HG03025 (cell line): ENCODE data around the gene PRADC1.

ENCODE experiments used
- ATAC-seq: cut with Tn5 transposase; IDR thresholded peaks from one replicate; pipeline ENCODE4 v1.9.1; 2021; ENCODE audit warnings: mild to moderate bottlenecking, moderate library complexity; ENCODE audit not compliant: unreplicated experiment, low FRiP score

The PRADC1 gene

DNA sequence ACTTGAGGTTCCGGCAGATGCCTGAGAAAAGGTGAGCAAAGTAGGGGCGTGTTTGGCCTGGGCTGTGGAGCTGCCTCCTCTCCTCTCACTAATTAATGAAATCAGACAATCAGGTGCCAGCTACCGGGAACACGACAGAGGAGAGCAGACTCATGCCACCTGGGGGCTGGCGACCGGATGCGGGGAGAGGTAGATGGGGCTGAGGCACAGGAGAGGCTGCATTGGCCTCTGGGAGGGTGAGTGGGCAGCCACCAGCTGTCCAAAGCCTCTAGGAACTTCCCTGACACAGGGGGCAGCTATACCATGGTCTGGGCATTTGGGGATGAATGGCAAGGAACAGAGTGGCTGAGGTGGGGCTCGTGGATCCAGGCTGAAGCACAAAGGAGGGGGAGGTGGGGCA is 26.2 kb upstream of the PRADC1 start:
- ATAC-seq = no peak

DNA sequence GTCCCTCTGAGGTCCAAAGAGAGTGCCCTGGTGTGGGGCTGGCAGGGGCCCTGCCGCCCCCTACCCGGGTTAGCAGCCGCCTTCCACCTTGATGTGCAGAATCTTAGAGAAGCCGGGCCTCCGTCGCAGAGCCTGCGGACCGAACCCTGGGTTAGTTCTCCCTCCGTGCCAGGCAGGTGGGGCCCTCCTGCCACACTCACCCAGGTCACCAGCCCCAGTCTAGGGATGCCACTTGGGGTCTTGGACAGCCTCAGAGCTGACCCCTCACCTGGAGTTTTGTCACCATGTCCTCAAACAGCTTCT is 25.8 kb upstream of the PRADC1 start:
- no peak for ATAC-seq

DNA sequence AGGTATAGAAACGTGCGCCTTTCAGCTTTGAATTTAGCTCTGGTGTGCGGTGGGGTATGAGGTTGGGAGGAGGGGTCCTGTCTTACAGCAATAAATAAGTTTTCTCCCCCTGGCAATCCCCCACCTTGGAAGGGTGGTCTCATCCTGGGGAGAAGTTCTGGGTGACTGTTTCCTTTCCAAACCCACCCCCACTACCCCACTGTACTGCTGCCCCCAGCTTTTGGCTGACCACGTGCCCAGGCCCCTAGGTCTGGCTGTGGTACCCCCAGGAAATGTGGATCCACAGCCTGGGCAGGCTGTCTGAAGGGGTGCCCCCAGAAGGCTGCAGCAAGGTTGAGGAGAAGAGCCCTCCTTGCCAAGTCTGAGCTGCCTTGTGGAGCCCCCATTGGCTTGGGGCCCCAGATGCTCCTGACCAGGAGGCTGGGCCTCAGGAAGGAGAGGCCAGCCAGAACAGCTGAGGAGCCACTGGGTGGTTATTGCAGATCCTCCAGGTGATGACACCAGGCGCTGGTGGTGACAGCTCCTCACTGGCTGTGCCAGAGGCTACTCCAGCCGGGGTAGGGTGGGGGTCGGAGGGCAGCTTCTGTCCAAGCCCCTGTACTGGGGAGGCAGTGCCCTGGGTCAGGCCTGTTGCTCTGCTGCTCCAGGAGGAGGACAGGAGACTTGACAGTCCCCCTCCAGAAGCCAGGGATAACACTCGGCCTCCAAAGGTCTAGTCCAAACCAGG is 25.3 kb upstream of the PRADC1 start:
- ATAC-seq = no peak

GRCh38 chr2:73257425-73258125 is 24.5 kb upstream of the PRADC1 start:
- ATAC-seq = no peak

DNA sequence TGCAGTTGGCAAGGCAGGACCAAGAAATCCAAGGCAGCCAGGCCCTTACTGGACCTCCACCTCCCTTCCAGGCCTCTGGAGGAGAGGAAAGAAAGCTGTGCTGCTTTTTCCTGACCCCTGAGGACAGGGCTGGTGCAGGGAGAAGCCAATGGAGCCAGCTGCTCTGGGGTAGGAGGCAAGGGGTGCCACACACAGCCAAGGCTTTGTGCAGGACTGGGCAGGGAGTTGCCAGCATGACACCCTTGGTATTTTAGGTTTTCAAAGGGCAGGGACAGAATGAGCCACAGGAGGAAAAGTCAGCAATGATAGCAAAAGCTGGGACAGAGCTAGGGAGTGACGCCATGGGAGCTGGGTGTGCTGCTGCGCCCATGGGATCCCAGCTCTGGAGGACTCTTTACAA is 24.0 kb upstream of the PRADC1 start:
- ATAC-seq = no peak

DNA sequence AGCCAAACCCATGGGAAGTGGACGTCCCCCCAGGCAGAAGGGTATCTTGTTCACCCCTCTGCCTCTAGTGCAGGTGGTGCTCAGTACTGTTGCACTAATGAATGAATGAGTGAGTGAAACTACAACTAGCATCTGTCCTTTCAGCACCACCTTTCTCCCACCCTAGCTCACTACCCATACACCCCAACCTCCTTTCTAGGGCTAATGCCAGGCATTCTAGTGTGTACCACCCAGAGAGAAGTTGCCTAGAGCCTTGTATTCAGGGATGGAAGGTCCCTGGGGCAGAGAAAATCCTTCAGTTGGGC is 23.5 kb upstream of the PRADC1 start:
- ATAC-seq = no peak

DNA sequence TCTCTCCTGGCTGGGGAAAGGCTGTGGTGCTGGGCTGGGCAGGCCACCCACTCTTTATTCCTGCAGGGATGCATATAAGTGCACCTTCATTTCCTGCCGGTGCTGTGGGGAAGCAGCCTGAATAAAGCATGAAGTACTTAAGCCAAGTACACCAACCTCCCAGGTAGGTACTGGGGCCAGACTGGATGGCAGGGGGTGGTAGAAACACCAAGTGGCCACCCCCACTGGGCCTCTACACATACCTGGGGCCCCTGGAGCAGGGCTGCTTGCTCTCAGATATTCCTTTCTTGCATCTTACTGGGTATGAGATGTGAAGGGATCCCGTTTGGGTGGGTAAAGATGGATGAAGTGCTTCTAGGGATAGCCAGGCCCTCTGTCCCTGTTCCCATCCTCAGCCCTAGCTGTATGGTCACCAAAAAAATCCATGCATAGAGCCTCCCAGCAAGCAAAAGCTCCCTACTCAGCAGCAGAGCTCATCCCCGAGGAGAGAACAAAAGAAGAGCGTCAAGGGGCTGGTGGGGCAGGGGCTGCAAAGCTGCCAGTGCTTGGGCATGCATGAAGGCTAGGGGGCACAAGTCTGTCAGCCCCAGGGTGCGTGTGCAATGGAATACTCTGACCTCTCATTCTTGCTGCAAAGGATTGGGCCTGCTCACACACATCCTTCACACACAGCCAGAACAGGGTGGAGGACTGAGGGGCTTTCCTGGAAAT is 23.0 kb upstream of the PRADC1 start:
- ATAC-seq = no peak

- no peak for ATAC-seq
Observed at GRCh38 chr2:73255007-73255644, 22.1 kb upstream of the PRADC1 start.

DNA sequence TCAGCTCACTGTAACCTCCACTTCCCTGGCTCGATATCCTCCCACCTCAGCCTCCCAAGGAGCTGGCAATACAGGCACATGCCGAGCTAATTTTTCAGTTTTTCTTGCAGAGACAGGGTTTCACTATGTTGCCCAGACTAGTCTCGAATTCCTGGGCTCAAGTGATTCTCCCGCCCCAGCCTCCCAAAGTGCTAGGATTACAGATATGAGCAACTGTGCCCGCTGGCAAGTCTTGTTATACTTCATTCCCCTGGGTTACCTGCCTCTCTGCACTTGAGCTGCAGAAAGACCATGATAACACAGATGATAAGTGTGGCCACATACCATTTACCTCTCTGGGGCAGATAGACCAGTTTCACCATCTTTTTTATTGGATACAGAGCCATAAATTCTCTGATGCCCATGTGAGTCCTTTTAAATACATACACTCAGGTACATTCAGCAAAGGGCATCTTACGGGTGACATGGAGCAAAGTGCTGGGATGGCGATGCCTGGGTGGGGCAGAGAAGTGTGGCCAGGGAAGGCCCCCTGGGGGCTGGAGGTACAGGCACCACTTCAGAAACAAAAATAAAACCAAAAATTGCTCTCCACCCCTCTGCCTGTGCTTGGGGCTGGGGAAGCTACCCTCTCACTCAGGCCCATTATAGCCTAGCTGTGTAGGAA is 21.4 kb upstream of the PRADC1 start:
- no peak for ATAC-seq

DNA sequence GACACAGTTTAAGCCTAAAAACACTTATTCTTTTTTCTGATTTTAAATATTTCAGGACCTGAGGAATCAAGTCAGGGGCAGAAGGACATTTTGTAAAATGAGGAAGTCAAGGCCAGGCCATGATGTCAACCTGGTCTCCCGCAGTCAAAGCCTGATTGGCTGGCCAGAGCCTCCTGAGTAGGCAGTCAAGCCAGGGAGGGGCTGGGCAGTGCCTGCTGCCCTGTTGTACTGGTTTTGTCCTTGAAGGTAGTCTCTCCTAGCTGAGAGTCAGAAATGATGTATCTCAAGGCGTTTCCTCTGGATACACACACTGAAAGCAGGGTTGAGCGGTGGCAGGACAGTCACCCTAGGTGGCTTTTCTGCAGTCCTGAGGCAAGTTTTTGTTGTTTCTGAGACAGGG is 20.9 kb upstream of the PRADC1 start:
- no peak for ATAC-seq

DNA sequence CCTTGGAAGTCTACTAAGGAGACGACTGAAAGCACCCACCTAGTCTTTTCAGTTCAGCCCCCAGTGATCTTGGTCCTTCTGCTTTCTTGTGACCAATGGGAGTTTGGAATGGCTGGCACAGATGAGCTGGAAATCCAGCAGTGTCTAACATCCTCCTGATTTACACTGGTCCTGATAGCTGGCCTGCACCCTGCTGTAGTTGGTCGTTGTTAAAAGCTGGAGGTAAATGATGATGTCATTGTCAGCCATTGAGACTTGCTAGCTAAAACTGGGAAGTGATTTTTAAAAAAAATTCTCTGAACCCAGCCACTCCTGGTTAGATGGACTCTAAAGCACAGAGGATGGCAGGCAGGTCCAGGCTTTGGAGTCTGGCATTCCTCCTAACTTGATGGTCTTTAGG is 20.4 kb upstream of the PRADC1 start:
- ATAC-seq = no peak

GRCh38 chr2:73252238-73253027 is 19.4 kb upstream of the PRADC1 start:
- no peak for ATAC-seq

- no peak for ATAC-seq
Observed at GRCh38 chr2:73250872-73251846, 18.1 kb upstream of the PRADC1 start.

GRCh38 chr2:73249636-73250035 is 16.6 kb upstream of the PRADC1 start:
- no peak for ATAC-seq

- no peak for ATAC-seq
Observed at GRCh38 chr2:73246850-73247249, 13.8 kb upstream of the PRADC1 start.

DNA sequence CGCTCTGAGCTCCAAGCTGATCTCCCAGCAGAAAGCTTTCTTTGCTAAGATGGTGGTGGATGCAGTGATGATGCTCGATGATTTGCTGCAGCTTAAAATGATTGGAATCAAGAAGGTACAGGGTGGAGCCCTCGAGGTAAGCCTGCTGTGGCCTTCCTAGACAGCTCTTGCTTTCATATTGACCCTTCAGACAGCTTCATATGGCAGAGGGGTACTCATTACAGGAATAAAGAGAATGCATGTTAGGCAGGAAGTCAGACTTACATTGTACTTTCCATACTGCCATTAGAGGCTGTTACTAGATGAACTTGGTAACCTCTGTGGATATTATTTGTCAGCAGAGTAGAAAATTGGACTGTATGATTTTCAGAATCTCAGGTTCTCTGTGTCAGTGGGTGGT is 11.5 kb upstream of the PRADC1 start:
- ATAC-seq = no peak

- no peak for ATAC-seq
Observed at GRCh38 chr2:73243884-73244570, 11.0 kb upstream of the PRADC1 start.

- ATAC-seq = no peak
Observed at GRCh38 chr2:73239776-73240175, 6.7 kb upstream of the PRADC1 start.

DNA sequence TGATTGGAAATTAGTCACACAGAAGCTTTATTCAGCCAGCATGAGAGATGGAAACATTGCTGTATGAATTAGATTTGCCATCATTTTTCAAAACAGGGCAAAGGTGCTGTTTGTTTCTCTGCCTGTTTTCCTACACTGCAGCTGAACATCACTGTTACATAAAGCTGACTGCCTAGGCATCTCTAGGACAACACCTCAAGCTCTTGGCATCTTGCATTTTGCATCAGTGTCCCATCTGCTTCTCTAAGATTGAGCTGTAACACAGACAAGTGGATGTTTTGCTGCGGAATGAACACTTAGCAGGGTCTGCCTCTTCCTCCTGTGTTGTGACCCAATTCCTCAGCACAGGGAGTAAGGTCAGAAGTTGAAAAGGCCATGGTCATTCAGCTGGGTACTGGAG is 5.9 kb upstream of the PRADC1 start:
- ATAC-seq = no peak
